GM12891 (cell line): ENCODE data around the gene KRTDAP.
"Not testable (repeated sequence)": the region's sequence is repeated elsewhere in the genome, so short reads cannot be mapped to it uniquely, and the experiment has no call there.

Experiments used
- DNase-seq: peaks from one replicate; pipeline ENCODE4 v3.0.0; 2011; ENCODE audit warnings: low spot score; ENCODE audit not compliant: insufficient read length
- FAIRE-seq: peaks from 2 replicates; lab custom pipeline; 2011; peaks lifted over from hg19 to GRCh38; lab: Jason Lieb, UNC
- PAX5 ChIP-seq: IDR thresholded peaks from 2 replicates; pipeline ENCODE4 v1.6.1; 2011; ENCODE audit warnings: low read length, moderate library complexity, mild to moderate bottlenecking; ENCODE audit not compliant: insufficient read depth, severe bottlenecking
- POLR2A ChIP-seq: IDR thresholded peaks from 2 replicates; pipeline ENCODE4 v1.6.1; 2011; ENCODE audit warnings: low read depth, low read length, control low read depth
- POLR2AphosphoS5 ChIP-seq: IDR thresholded peaks from 2 replicates; pipeline ENCODE4 v1.6.1; 2011; ENCODE audit warnings: low read depth, low read length, control low read depth
- POU2F2 ChIP-seq: IDR thresholded peaks from 2 replicates; pipeline ENCODE4 v1.6.1; 2011; ENCODE audit warnings: low read depth, mild to moderate bottlenecking, control low read depth, low read length, moderate library complexity
- SPI1 ChIP-seq: IDR thresholded peaks from 2 replicates; pipeline ENCODE4 v1.6.1; 2011; ENCODE audit warnings: low read depth, low read length, control low read depth
- TAF1 ChIP-seq: IDR thresholded peaks from 2 replicates; pipeline ENCODE4 v1.6.1; 2011; ENCODE audit warnings: low read depth, low read length, control low read depth

The KRTDAP gene

GRCh38 chr19:35486268-35486708 lies 4.0 kb downstream of the KRTDAP start:
- FAIRE-seq: no peak
- no peak for DNase-seq
- no peak for TF ChIP-seq TAF1
- TF ChIP-seq POLR2AphosphoS5: no peak
- no peak for TF ChIP-seq SPI1
- TF ChIP-seq POU2F2: no peak
- TF ChIP-seq POLR2A: no peak
- no peak for TF ChIP-seq PAX5

- peak; percentile 91 for FAIRE-seq
- peak; percentile 53 for DNase-seq
- TF ChIP-seq POLR2A (no peak), POU2F2 (0 out of 2 replicates have a peak, but pooled peaks have one; percentile 53)
Observed at GRCh38 chr19:35484252-35485036, 5.8 kb downstream of the KRTDAP start.

DNA sequence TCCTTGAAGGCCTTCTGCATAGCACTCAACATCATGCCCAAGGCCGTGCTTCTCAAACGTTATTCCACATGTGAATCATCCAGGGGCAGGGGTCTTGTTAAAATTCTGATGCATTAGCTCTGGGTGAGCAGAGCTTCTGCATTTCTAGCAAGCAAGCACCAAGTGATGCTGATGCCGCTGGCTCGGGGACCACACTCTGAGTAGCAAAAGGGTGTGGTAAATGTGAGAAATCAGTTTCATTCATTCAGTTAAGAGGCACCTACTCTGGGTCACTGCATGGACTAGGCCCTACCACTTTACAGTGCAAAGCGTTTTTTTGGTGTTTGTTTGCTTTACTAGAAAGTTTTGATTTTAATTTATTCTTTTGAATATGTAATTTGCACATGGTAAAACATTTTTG lies 7.2 kb downstream of the KRTDAP start:
- FAIRE-seq: no peak
- no peak for TF ChIP-seq SPI1
- TF ChIP-seq POLR2AphosphoS5: no peak
- TF ChIP-seq POLR2A: no peak
- no peak for TF ChIP-seq TAF1
- TF ChIP-seq POU2F2: no peak
- TF ChIP-seq PAX5: no peak

GRCh38 chr19:35478794-35479677 lies 11.2 kb downstream of the KRTDAP start:
- no peak for FAIRE-seq
- DNase-seq: no peak
- no peak for TF ChIP-seq POU2F2
- TF ChIP-seq POLR2AphosphoS5: no peak
- TF ChIP-seq SPI1: no peak
- no peak for TF ChIP-seq POLR2A
- no peak for TF ChIP-seq PAX5
- no peak for TF ChIP-seq TAF1

More for the DNA sequence above, 7.2 kb downstream of the KRTDAP start:
- DNase-seq: no peak

DNA sequence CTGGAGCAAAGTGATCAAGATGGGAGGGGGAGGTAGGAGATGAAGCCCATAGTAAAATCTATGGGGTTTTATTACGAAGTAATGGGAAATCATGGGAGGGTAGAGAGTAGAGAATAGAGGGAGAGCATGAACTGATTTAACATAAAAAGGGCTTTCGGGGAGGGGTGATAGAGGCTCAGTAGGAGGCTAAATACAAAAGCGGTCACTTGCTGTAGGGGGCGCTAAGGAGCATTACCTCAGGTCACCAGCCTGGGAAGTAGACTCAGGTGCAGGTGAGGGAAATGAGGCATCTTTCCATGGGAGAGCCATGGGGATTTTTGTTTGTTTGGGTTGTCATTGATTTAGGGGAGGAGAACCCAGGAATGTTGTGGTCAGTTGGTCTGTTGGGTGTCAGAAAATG lies 14.1 kb downstream of the KRTDAP start:
- FAIRE-seq (peak; percentile 51), DNase-seq (no peak)
- TF ChIP-seq POLR2A (no peak), PAX5 (no peak), SPI1 (no peak), POU2F2 (no peak), TAF1 (no peak), POLR2AphosphoS5 (no peak)

DNA sequence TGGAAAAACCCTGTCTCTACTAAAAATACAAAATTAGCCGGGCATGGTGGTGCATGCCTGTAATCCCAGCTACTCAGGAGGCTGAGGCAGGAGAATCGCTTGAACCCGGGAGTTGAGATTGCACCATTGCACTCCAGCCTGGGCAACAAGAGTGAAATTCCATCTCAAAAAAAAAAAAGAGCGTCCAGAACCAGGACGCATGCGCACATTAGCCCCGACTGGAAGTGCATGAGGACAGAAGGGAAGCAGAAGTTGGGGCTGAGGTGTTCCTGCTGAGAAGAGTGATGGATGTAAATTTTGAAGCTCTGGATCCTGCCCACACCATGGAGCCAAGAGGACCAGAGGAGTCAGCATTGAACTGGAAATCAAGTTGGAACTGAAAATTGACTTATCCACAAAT lies 15.7 kb downstream of the KRTDAP start:
- not testable (repeated sequence) for DNase-seq, FAIRE-seq

- DNase-seq (no peak), FAIRE-seq (no peak)
- TF ChIP-seq POLR2A (no peak), POLR2AphosphoS5 (no peak), TAF1 (no peak), PAX5 (no peak), POU2F2 (no peak)
Observed at GRCh38 chr19:35474104-35474503, 16.2 kb downstream of the KRTDAP start.

DNA sequence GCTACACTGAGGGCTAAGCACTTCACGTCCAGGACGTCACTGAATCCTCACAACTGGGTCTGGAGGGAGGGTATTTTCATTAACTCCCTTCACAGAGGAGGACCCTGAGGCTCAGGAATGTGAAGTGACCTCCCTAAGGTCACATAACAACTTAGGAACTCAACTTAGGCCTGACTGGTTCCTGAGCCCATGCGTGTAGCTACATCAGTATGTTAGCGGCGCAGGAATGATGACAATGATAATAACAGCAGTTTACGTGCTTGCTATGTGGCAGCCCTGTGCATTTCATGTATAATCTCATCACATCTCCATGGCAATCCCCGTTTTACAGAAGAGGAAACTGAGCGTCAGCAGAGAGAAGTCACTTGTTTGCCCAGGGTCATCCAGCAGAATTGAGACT lies 18.3 kb downstream of the KRTDAP start:
- no peak for FAIRE-seq
- TF ChIP-seq POU2F2 (no peak), TAF1 (no peak)
- no peak for DNase-seq

GRCh38 chr19:35471075-35471474 lies 19.2 kb downstream of the KRTDAP start:
- DNase-seq, FAIRE-seq: not testable (repeated sequence)

GRCh38 chr19:35470128-35470527 lies 20.1 kb downstream of the KRTDAP start:
- TF ChIP-seq SPI1 (peak; percentile 87), PAX5 (no peak)
- no peak for DNase-seq
- peak; percentile 56 for FAIRE-seq

GRCh38 chr19:35468637-35469036 lies 21.6 kb downstream of the KRTDAP start:
- FAIRE-seq (peak; percentile 97), DNase-seq (peak; percentile 50)
- no peak for TF ChIP-seq POU2F2
- no peak for TF ChIP-seq POLR2AphosphoS5
- TF ChIP-seq PAX5: no peak
- TF ChIP-seq POLR2A: no peak
- no peak for TF ChIP-seq SPI1
- no peak for TF ChIP-seq TAF1
